Heart left ventricle (tissue), 16 donors: ENCODE results near the gene KISS1R. TPM values are rescaled to one million over a fixed set of nuclear protein-coding genes. Genes with fewer than 3 reads are reported as not detected.

Experiments
- ATAC-seq, 4 donors: fragments of 200-7000 bp; cut with Tn5 transposase; one replicate each; pipeline ENCODE4 v1.9.1; 2020 to 2022; ENCODE audit warnings: moderate library complexity in 4 of 4, mild to moderate bottlenecking in 3 of 4, moderate number of reproducible peaks in 1 of 4
- DNase-seq, 5 donors: peaks; one replicate each; pipeline ENCODE4 v3.0.0-alpha.2; 2020
- H3K27ac ChIP-seq, 12 donors: fragments of 200-600 bp; sonication (generic) in 4 of 12; one replicate each; pipeline versions ENCODE4 v1.5.0 to v1.8.0; 2016 to 2022; ENCODE audit warnings: mild to moderate bottlenecking in 2 of 12
- H3K27me3 ChIP-seq, 9 donors: fragments of 200-600 bp; sonication (generic) in 2 of 9; one replicate each; pipeline versions ENCODE4 v1.5.1 to v1.8.0; 2016 to 2022; ENCODE audit warnings: mild to moderate bottlenecking in 3 of 9
- H3K36me3 ChIP-seq, 9 donors: fragments of 200-600 bp; sonication (generic) in 2 of 9; one replicate each; pipeline versions ENCODE4 v1.5.0 to v1.8.0; 2018 to 2022; ENCODE audit warnings: mild to moderate bottlenecking in 2 of 9
- H3K4me1 ChIP-seq, 12 donors: fragments of 200-600 bp; sonication (generic) in 4 of 12; one replicate each; pipeline versions ENCODE4 v1.5.0 to v1.8.0; 2016 to 2022; ENCODE audit warnings: mild to moderate bottlenecking in 3 of 12
- H3K4me3 ChIP-seq, 12 donors: fragments of 200-600 bp; sonication (generic) in 4 of 12; one replicate each; pipeline versions ENCODE4 v1.5.0 to v1.8.0; 2017 to 2022; ENCODE audit warnings: mild to moderate bottlenecking in 9 of 12, moderate library complexity in 4 of 12
- H3K9me3 ChIP-seq, 12 donors: fragments of 200-600 bp; sonication (generic) in 4 of 12; one replicate each; pipeline versions ENCODE4 v1.5.0 to v1.8.0; 2016 to 2022; ENCODE audit warnings: mild to moderate bottlenecking in 1 of 12
- CTCF ChIP-seq, 12 donors: fragments of 200-600 bp; sonication (generic) in 4 of 12; IDR thresholded peaks; one replicate each; pipeline versions ENCODE4 v1.5.0 to v1.8.0; 2018 to 2022; ENCODE audit warnings: antibody characterized with exemption in 12 of 12, mild to moderate bottlenecking in 5 of 12
- POLR2A ChIP-seq, 2 donors: fragments of 450-650 bp; IDR thresholded peaks; one replicate each; pipeline ENCODE4 v1.6.1; 2017; ENCODE audit warnings: antibody characterized with exemption in 2 of 2, mild to moderate bottlenecking in 2 of 2, moderate library complexity in 2 of 2
- WGBS, 4 donors: extraction: QIAGEN DNeasy Blood & Tissue Kit in 2 of 4; methylation state at CpG; one replicate each; pipeline versions ENCODE4 v1.1.5 to v1.1.7; 2013 to 2018; 5-methylcytosine and 5-hydroxymethylcytosine counted together
- intact Hi-C, 10 donors: fragments of 100-400 bp; cut with DNase I; formaldehyde crosslinking; loops; one replicate each; pipeline versions ENCODE4 v1.11.1 to v1.14.2; 2022
- polyA plus RNA-seq, 2 donors: library from polyadenylated mRNA; stranded (reverse); fragments of 200-250 nt; gene quantifications; one replicate each; pipeline ENCODE4 v1.2.3, GENCODE V29; 2013
- total RNA-seq, 9 donors: library from RNA; depleted of rRNA in 2 of 9; stranded (reverse); fragments of >200 nt in 2 of 9; fragmentation: NEBNext Ultra II Directional in 3 of 9; extraction: Animal tissue kit (Norgen Biotek cat#: 25700) in 3 of 9; gene quantifications; one replicate each; pipeline versions ENCODE4 v1.1.0 to v1.2.4, GENCODE V29; 2016 to 2023
- donor health status: ischemic (EF 13 %, LVEDD 7.1; RV severe dilation, severe dysfunction).
- donor health status: healthy with polysubstance abuse.
- donor health status: DM: no; HTN: yes; CAD: no.
- donor health status: DM: no; HTN: no; CAD: no.
- donor health status: ischemic (EF 25% LVEDD 6.9; RV normal size, moderate dysfunction).
- donor health status: ischemic (EF 25% LVEDD 5.7; RV mildly dilated, moderate dysfunction).
- donor health status: healthy.
- donor health status: DM: yes; HTN: yes; CAD: no.
- donor health status: ischemic (EF 35%, LVEDD 5.7; RV mildly dilated, moderate dysfunction).
- donor health status: nonischemic (EF 11% LVEDD 7.7; RV severe dilation, severe dysfunction).
- donor health status: DM: yes; HTN: yes; CAD: no.
- donor health status: PGD.
- donor health status: ischemic (EF 29% LVEDD 5.4; RV normal size, mild dysfunction).
- donor health status: nonischemic (EF 23%, LVEDD 6.1; RV moderate dilation, normal function).

Gene KISS1R
- total and polyA plus RNA-seq, 11 donors, result not detected

DNA sequence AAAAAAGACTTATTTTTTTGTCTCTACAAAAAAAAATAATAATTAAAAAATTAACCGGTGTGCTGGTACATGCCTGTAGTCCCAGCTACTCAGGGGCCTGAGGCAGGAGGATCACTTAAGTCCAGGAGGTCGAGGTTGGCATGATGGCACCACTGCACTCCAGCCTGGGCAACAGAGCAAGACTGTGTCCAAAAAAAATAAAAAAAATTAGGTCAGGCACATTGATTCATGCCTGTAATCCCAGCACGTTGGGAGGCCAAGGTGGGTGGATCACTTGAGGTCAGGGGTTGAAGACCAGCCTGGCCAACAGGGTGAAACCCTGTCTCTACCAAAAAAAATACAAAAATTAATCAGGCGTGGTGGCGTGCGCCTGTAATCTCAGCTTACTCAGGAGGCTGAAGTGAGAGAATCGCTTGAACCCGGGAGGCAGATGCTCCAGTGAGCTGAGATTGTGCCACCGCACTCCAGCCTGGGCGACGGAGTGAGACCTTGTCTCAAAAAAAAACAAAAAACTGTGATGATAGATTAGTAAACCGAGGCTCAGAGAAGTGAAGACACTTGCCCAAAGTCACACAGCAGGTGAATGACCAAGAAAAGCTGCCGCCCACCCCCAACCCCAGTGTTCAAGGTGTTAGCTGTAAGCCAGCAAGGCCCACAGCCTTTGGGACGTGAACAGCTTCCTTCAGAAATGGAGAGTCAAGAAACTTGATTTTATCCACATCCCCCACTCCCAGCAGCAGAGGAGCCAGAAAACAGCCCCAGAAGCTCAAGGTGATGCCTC, 14.5 kb upstream of the KISS1R start:
- H3K4me1 ChIP-seq, result peaks cover 0 to 8% (median 0%) of the 10 kb centered on the region in 12 donors
- H3K27ac ChIP-seq, result no peak overlapping the region
- no peak for TF ChIP-seq CTCF (IDR thresholded peaks at IDR 0.05)
- no peak for TF ChIP-seq POLR2A (IDR thresholded peaks at IDR 0.05)
- no peaks in the 10 kb centered on the region for H3K9me3 ChIP-seq
- DNase-seq, result no peak
- WGBS, 4 donors, result 91 to 93% (median 93%) methylated on average over 14 of the region's 14 CpGs
- H3K4me3 ChIP-seq, result no peak overlapping the region
- H3K27me3 ChIP-seq, result no peaks in the 10 kb centered on the region
- intact Hi-C loops, result no loop called here
- peaks cover 0 to 31% (median 12%) of the 10 kb centered on the region in 9 donors for H3K36me3 ChIP-seq
- ATAC-seq, result no peak

DNA sequence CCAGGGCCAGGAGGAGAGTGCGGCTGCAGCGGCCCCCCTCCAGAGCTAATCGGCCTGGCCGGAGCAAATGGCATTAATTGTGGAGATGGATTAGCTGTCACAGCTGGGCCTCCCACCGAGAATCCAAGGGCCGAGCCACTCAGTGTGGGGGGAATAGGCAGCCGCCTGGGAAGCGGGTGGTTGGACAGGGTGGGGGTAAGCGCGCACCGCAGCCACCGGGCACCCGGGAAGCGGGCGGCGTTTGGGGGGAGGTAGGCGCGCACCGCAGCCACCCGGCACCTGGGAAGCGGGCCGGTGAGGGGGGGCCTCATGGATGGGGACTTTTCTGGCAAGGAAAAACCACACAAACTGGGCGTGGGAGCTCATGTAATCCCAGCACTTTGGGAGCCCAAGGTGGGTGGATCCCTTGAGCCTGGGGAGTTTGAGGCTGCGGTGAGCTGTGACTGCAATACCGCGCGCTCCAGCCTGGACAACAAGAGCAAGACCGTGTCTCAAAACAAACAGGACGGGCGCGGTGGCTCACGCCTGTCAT, 13.8 kb upstream of the KISS1R start:
- Histone ChIP-seq H3K36me3 (peaks cover 0 to 29% (median 12%) of the 10 kb centered on the region in 9 donors), H3K27me3 (no peaks in the 10 kb centered on the region), H3K4me3 (no peak overlapping the region), H3K4me1 (peaks cover 0 to 14% (median 0%) of the 10 kb centered on the region in 12 donors), H3K9me3 (no peaks in the 10 kb centered on the region), H3K27ac (no peak overlapping the region)
- DNase-seq, result no peak
- intact Hi-C loops, result no loop called here
- 84 to 87% (median 85%) methylated on average over 28 to 32 of the region's 32 CpGs for WGBS, 4 donors
- no peak for ATAC-seq
- TF ChIP-seq POLR2A (IDR thresholded peaks at IDR 0.05), result no peak
- no peak for TF ChIP-seq CTCF (IDR thresholded peaks at IDR 0.05)

DNA sequence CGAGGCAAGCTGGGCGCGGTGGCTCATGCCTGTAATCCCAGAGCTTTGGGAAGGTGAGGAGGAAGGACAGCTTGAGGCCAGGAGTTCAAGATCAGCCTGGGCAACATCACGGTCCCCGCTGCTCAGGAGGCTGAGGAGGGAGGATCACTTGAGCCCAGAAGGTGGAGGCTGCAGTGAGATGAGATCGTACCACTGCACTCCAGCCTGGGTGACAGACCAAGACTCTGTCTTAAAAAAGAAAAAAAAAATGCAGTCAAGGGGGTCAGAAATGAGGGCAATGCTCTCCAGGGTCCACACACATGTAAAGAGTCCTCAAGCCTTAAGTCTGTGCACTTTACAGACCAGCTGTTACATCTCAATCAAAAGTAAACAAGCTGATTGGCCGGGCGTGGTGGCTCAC, 12.6 kb upstream of the KISS1R start:
- intact Hi-C loops, result no loop called here
- Histone ChIP-seq H3K4me1 (peaks cover 0 to 25% (median 0%) of the 10 kb centered on the region in 12 donors), H3K4me3 (no peak overlapping the region), H3K9me3 (no peaks in the 10 kb centered on the region), H3K36me3 (peaks cover 0 to 20% (median 6%) of the 10 kb centered on the region in 9 donors), H3K27ac (no peak overlapping the region), H3K27me3 (no peaks in the 10 kb centered on the region)
- DNase-seq, result no peak
- ATAC-seq, result no peak
- no peak for TF ChIP-seq POLR2A (IDR thresholded peaks at IDR 0.05)
- no peak for TF ChIP-seq CTCF (IDR thresholded peaks at IDR 0.05)
- 90 to 96% (median 92%) methylated on average over 8 of the region's 8 CpGs for WGBS, 4 donors

DNA sequence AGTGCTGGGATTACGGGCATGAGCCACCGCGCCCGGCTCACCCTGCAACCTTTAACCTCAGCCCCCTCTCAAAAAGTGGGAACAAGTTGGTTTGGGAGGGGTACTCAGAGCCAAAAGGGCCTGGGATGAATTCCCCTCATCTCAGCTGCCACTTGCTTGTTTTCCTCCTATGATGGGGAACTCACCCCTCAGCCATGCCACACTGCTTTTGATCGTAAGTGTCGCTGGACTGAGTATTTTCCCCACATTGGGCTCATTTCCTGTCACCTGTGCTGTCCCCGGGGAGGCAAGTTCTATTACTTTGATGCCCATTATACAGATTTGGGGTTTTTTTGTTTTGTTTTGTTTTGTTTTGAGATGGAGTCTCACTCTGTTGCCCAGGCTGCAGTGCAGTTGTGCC, 10.7 kb upstream of the KISS1R start:
- H3K27ac ChIP-seq, result no peak overlapping the region
- no peak for ATAC-seq
- peaks cover 0 to 40% (median 0%) of the 10 kb centered on the region in 12 donors for H3K4me1 ChIP-seq
- H3K36me3 ChIP-seq, result peaks cover 0 to 12% (median under 1%) of the 10 kb centered on the region in 9 donors
- H3K27me3 ChIP-seq, result no peaks in the 10 kb centered on the region
- no peak for DNase-seq
- intact Hi-C loops, result loop anchor here in 1 of 10 donors (5.0 kb wide), 1 partner anchor 139 kb away; no protein-coding TSS in a partner anchor
- TF ChIP-seq CTCF (IDR thresholded peaks at IDR 0.05), result no peak
- TF ChIP-seq POLR2A (IDR thresholded peaks at IDR 0.05), result no peak
- H3K4me3 ChIP-seq, result no peak overlapping the region
- H3K9me3 ChIP-seq, result no peaks in the 10 kb centered on the region
- WGBS, 4 donors, result 92 to 96% (median 95%) methylated on average over 7 of the region's 7 CpGs
